Loucy (cell line): ENCODE results near the gene BCAS3.

Experiments
- CTCF ChIP-seq: fragments of 200-600 bp; sonication (generic); conservative IDR thresholded peaks from 2 replicates; pipeline ENCODE4 v1.5.1; 2014; ENCODE audit warnings: mild to moderate bottlenecking, antibody characterized with exemption, low read length
- EZH2phosphoT487 ChIP-seq: fragments of 200-600 bp; IDR thresholded peaks from 2 replicates; pipeline ENCODE4 v1.6.1; 2018; ENCODE audit warnings: antibody characterized with exemption, mild to moderate bottlenecking, moderate library complexity, borderline replicate concordance

DNA sequence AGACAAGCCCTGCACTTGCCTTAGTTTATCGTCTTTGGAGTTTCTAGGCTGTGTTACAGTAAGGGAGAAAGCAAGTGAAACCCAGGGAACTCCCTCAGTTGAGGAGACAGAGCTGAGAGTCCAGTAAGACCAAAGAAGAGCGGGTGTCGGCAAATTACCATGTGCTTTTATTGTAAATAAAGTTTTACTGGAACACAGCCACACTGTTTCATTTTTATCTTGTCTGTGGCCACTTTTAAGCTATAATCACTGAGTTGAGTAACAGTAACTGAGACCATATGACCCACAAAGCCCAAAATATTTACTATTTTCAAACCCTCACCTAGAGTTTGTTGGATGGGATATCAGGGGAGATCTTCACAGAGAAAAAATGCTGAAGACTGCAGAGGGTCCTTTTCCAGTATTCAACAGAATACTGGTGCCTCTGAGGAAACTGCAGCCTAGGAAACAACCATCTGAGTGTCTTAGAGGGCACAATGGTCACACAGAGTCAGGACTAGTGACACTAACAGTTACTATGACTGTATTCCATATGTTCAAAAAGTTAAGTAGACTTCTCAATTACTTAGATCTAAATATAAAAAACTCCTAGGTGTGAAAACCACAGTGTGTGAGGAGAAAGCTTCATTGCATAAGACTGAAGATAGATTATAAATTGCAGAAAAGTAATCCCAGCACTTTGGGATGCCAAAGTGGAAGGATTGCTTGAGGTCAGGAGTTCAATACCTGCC, 370.9 kb downstream of the BCAS3 start:
- no peak for TF ChIP-seq CTCF
- no peak for TF ChIP-seq EZH2phosphoT487
